OCI-LY3 (cell line): ENCODE results near the gene SPEM2.

Source experiments
- H2AFZ ChIP-seq: fragments of 200-600, 300-600 bp; shearing (Covaris generic); 2 replicates; pipeline ENCODE4 v1.6.0; 2014; ENCODE audit warnings: antibody characterized with exemption, low read depth, low read length
- H3K27ac ChIP-seq: fragments of 200-600, 300-600 bp; sonication (generic); 2 replicates; pipeline ENCODE4 v1.5.1; 2014; ENCODE audit warnings: mild to moderate bottlenecking, low read length, moderate library complexity, mixed read lengths
- H3K27me3 ChIP-seq: fragments of 200-600, 300-600 bp; sonication (generic); 2 replicates; pipeline ENCODE4 v1.6.1; 2014; ENCODE audit warnings: low read depth, low read length, mixed read lengths
- H3K36me3 ChIP-seq: fragments of 200-600, 300-600 bp; sonication (generic); replicated peaks from 2 replicates; pipeline ENCODE3; 2014; ENCODE audit warnings: low read depth, low read length, mixed read lengths
- H3K4me1 ChIP-seq: fragments of 300-600, 200-600 bp; sonication (generic); 2 replicates; pipeline ENCODE4 v1.6.1; 2014; ENCODE audit warnings: low read length, mixed read lengths
- H3K4me2 ChIP-seq: fragments of 200-600, 300-600 bp; sonication (generic); 2 replicates; pipeline ENCODE4 v1.6.1; 2014; ENCODE audit warnings: low read length, mixed read lengths
- H3K4me3 ChIP-seq: fragments of 300-600, 200-600 bp; sonication (generic); 2 replicates; pipeline ENCODE4 v1.5.1; 2014; ENCODE audit warnings: antibody characterized with exemption, mild to moderate bottlenecking, low read length, moderate library complexity
- H3K79me2 ChIP-seq: fragments of 300-600, 200-600 bp; shearing (Covaris generic); 2 replicates; pipeline ENCODE4 v1.6.1; 2014; ENCODE audit warnings: mild to moderate bottlenecking, low read length, mixed read lengths
- H3K9ac ChIP-seq: fragments of 300-600, 200-600 bp; shearing (Covaris generic); 2 replicates; pipeline ENCODE4 v1.6.0; 2014; ENCODE audit warnings: mild to moderate bottlenecking, low read length, moderate library complexity
- H3K9me3 ChIP-seq: fragments of 200-600, 300-600 bp; shearing (Covaris generic); 2 replicates; pipeline ENCODE4 v1.6.1; 2014; ENCODE audit warnings: low read length, mixed read lengths; ENCODE audit not compliant: insufficient read depth
- H4K20me1 ChIP-seq: fragments of 200-600, 300-600 bp; sonication (generic); 2 replicates; pipeline ENCODE4 v1.6.1; 2016; ENCODE audit warnings: low read length, mixed read lengths; ENCODE audit not compliant: insufficient read depth
- CTCF ChIP-seq: fragments of 200-600, 300-600 bp; sonication (generic); IDR thresholded peaks from 2 replicates; pipeline ENCODE4 v1.5.1; 2014; ENCODE audit warnings: antibody characterized with exemption, low read length, low read depth
- EZH2phosphoT487 ChIP-seq: fragments of 200-600 bp; shearing (Covaris generic); IDR thresholded peaks from 2 replicates; pipeline ENCODE4 v1.6.1; 2018; ENCODE audit warnings: antibody characterized with exemption, mixed run types, low read depth

The SPEM2 gene

GRCh38 chr17:7408863-7409262 lies 16.6 kb upstream of the SPEM2 start:
- H3K4me2 ChIP-seq: no peak overlapping the region
- peaks cover 5% of the 10 kb centered on the region for H3K4me1 ChIP-seq
- H2AFZ ChIP-seq: no peak overlapping the region
- TF ChIP-seq CTCF (no peak), EZH2phosphoT487 (no peak)
- no peaks in the 10 kb centered on the region for H3K79me2 ChIP-seq
- no peak overlapping the region for H3K4me3 ChIP-seq
- H3K9me3 ChIP-seq: no peaks in the 10 kb centered on the region
- no peak overlapping the region for H3K9ac ChIP-seq
- no peaks in the 10 kb centered on the region for H4K20me1 ChIP-seq
- H3K27ac ChIP-seq: no peak overlapping the region
- no peaks in the 10 kb centered on the region for H3K36me3 ChIP-seq
- peaks cover 5% of the 10 kb centered on the region; the same call in 1 of the 2 replicates for H3K27me3 ChIP-seq

DNA sequence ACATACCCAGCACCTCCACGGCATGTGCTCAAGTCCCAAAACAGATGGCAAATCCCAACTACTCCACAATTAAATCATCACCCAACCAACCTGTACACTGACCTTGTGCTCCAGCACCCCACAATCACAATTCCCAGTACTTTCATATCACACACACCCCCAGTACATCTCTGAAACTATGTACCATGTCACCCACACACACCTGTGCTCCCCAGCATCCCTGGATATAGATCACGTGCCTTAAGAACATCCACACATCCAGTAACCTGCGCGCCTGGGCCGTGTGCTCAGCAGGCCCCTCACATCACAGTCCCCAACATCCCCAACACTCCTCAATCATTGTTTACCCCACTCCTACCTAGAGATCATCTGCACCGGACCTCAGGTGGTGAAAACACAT lies 15.7 kb upstream of the SPEM2 start:
- H3K4me3 ChIP-seq: no peak overlapping the region
- H3K36me3 ChIP-seq: no peaks in the 10 kb centered on the region
- H3K4me1 ChIP-seq: peaks cover 5% of the 10 kb centered on the region
- H3K27ac ChIP-seq: no peak overlapping the region
- H3K4me2 ChIP-seq: no peak overlapping the region
- H3K9ac ChIP-seq: no peak overlapping the region
- H3K79me2 ChIP-seq: no peaks in the 10 kb centered on the region
- no peak for TF ChIP-seq CTCF
- no peak for TF ChIP-seq EZH2phosphoT487
- peaks cover 5% of the 10 kb centered on the region; the same call in 1 of the 2 replicates for H3K27me3 ChIP-seq
- no peaks in the 10 kb centered on the region for H4K20me1 ChIP-seq
- no peaks in the 10 kb centered on the region for H3K9me3 ChIP-seq
- no peak overlapping the region for H2AFZ ChIP-seq

GRCh38 chr17:7410634-7411426 lies 14.6 kb upstream of the SPEM2 start:
- H3K27me3 ChIP-seq: 0 out of 2 replicates have a peak, but pooled peaks cover under 1% of the 10 kb centered on the region
- TF ChIP-seq CTCF (no peak), EZH2phosphoT487 (no peak)
- H2AFZ ChIP-seq: no peak overlapping the region
- H3K9ac ChIP-seq: no peak overlapping the region
- peaks cover 1% of the 10 kb centered on the region; the same call in 1 of the 2 replicates for H3K4me1 ChIP-seq
- H3K4me3 ChIP-seq: no peak overlapping the region
- H3K79me2 ChIP-seq: no peaks in the 10 kb centered on the region
- H3K36me3 ChIP-seq: no peaks in the 10 kb centered on the region
- no peaks in the 10 kb centered on the region for H4K20me1 ChIP-seq
- H3K9me3 ChIP-seq: no peaks in the 10 kb centered on the region
- no peak overlapping the region for H3K4me2 ChIP-seq
- H3K27ac ChIP-seq: no peak overlapping the region

DNA sequence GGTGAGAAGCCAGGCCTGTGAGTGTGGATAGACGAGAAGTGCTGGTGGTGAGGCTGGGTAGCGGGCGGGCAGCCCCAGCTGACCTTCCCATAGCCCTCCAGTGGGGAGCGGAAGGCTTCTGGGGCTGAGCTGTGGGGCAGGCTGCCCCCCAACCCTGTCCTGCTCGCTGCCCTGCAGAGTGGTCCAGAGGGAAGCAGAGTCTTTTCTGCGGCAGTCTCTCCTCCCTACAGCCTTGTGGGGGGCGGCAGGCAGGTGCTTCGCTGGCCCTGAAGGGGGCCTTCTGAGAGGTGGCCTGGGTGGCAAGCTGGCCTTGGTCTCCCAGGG lies 14.0 kb upstream of the SPEM2 start:
- Histone ChIP-seq H3K36me3 (no peaks in the 10 kb centered on the region), H3K4me3 (no peak overlapping the region), H3K27ac (no peak overlapping the region), H3K9me3 (no peaks in the 10 kb centered on the region), H3K4me1 (no peaks in the 10 kb centered on the region), H3K4me2 (no peak overlapping the region), H3K27me3 (no peaks in the 10 kb centered on the region), H4K20me1 (no peaks in the 10 kb centered on the region), H2AFZ (no peak overlapping the region), H3K79me2 (no peaks in the 10 kb centered on the region), H3K9ac (no peak overlapping the region)
- TF ChIP-seq CTCF (no peak), EZH2phosphoT487 (no peak)
